ENCODE data around the gene ATP9B. TPM values are rescaled to one million over a fixed set of nuclear protein-coding genes. Genes with fewer than 3 reads are reported as not detected.

The ATP9B gene, protein sequence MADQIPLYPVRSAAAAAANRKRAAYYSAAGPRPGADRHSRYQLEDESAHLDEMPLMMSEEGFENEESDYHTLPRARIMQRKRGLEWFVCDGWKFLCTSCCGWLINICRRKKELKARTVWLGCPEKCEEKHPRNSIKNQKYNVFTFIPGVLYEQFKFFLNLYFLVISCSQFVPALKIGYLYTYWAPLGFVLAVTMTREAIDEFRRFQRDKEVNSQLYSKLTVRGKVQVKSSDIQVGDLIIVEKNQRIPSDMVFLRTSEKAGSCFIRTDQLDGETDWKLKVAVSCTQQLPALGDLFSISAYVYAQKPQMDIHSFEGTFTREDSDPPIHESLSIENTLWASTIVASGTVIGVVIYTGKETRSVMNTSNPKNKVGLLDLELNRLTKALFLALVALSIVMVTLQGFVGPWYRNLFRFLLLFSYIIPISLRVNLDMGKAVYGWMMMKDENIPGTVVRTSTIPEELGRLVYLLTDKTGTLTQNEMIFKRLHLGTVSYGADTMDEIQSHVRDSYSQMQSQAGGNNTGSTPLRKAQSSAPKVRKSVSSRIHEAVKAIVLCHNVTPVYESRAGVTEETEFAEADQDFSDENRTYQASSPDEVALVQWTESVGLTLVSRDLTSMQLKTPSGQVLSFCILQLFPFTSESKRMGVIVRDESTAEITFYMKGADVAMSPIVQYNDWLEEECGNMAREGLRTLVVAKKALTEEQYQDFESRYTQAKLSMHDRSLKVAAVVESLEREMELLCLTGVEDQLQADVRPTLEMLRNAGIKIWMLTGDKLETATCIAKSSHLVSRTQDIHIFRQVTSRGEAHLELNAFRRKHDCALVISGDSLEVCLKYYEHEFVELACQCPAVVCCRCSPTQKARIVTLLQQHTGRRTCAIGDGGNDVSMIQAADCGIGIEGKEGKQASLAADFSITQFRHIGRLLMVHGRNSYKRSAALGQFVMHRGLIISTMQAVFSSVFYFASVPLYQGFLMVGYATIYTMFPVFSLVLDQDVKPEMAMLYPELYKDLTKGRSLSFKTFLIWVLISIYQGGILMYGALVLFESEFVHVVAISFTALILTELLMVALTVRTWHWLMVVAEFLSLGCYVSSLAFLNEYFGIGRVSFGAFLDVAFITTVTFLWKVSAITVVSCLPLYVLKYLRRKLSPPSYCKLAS
- 10.2 and 12.4 TPM in 2 replicates for total RNA-seq (2014; rRNA removed; shearing (Covaris generic))
- 4.1 and 6.0 TPM in 2 replicates for polyA plus RNA-seq (2014; cell fraction: nucleus; rRNA removed)

DNA sequence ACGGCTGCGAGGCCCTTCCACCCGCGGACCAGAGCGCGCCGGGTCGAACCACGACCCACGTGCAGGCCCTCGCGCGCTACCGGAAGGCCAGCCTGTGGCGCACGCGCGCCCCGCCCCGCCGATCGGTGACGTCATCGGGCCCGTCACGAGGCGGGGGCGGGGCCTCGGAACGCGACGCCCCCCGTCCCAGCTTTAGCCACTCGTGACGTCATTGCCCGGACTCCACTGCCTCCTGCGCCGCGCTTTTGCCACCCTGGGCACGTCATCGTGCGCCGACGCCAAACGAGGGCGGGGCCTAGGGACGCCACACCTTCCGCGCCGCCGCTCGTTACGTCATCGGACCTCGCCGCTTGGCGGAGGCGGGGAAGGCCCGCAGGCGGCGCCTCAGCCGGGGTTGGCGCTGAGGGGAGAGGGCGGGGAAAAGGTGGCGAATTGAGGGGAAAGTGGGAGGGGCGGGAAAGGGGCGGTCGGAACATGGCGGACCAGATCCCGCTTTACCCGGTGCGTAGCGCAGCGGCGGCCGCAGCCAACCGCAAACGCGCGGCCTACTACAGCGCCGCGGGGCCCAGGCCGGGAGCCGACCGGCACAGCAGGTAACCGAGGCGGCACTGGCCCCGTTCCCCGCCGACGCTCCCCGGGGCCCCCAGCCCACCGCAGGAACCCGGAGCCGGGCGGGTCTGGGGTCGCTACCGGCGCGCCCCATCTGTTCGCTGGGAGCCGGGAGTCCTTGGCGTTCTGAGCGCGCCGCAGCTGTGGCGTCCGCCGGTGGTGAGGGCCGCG is at the start of gene ATP9B:
TSS of gene ATP9B (plus strand) at position 458 of the 780 bp plus-strand sequence. CDS start at position 475, 17 bp downstream.
- DNase-seq (ENCODE audit: extremely low read depth, low read depth) = peak; percentile 88

DNA sequence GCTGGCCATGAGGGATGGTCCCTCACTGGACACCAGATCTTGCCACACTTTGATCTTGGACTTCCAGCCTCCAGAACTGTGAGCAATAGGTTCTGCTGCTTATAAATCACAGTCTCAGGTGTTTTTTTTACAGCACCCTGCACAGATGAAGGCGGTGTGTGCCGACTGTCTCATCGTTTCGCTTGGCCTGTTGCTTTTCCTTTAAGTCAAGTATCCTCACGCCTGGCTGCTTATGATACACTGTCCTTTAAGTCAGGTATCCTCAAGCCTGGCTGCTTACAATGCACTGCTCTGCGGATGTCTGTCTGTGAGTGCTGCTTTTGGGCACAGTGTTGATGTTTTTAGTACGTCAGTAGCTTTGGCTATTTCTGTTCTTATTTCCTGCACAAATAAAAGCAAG is 49.3 kb upstream of the ATP9B start:
- no peak for DNase-seq (ENCODE audit: extremely low read depth, low read depth)

DNA sequence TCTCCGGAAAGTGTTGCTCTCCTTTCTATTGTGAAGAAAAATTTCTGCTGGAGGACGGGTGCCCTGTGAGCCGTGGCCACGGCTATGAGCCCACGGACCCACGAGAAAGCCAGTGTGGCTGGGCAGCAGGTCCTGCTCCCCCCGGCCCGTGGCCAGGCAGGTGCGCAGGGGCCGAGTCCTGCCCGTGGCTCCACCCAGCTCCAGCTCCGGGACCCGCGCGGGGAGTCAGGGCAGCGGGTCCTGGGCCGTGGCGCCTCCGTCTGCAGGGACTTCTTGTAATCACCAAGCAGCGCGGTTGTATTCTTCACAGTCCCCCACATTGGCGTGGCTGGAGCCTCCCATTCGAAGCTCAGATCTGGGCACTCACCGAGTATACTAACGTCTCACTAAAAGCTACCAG is 46.6 kb upstream of the ATP9B start:
- no peak for DNase-seq (ENCODE audit: extremely low read depth, low read depth)

DNA sequence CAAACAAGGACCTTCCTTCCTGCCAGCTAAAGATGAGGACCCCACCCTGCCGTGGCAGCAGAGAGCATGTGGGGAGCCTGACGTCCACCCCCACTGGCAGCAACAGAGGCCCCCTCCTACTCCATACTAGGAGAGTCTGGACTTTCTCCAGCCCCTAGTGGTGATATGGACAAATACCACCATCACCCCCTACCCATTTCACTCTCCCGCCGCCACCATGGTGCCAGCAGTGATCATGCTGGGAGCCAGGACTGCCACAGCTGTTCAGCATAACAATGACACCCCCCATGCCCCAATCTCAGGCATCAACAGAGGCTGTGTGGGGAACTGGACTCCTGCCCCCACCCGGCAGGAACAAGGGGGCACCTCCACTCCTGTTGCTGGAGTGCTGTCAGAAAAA is 42.7 kb upstream of the ATP9B start:
- no peak for DNase-seq (ENCODE audit: extremely low read depth, low read depth)

DNA sequence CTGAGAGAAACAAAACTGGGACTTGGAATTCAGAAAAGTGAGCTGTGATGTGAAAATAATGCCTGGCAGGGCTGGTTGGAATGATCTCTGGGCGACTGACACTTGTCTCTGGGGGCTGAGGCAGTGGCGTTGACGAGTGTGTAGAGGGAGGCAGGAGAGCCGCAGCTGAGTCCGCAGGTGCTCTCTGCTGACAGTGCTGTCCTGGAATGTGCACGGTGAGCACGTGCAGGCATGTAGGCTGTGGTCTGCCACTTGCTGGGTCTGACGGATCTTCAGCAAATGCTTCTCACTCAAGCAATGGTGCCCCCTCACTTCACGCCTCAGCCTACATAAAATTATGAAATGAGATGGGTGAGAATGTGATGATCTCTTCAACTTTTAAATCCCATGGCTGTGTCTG is 38.5 kb upstream of the ATP9B start:
- no peak for DNase-seq (ENCODE audit: extremely low read depth, low read depth)

DNA sequence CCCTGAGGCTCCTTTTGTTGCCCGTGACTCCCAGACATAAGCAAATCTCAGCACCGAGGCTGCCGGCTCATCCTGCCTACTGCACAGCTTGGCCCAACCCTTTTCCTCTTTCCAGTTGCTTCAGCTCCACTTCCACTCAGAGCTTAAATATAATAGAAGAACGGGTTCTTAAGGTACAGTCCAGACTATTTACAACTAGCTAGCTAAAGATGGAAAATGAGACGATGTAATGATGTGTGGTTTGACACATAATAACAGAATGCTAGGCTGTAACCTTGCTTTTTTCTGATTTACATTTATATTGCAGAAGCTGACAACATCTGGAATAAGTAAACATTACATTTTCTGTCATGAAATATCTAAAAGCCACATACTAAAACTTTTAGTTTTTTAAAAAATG is 26.9 kb upstream of the ATP9B start:
- no peak for DNase-seq (ENCODE audit: extremely low read depth, low read depth)

DNA sequence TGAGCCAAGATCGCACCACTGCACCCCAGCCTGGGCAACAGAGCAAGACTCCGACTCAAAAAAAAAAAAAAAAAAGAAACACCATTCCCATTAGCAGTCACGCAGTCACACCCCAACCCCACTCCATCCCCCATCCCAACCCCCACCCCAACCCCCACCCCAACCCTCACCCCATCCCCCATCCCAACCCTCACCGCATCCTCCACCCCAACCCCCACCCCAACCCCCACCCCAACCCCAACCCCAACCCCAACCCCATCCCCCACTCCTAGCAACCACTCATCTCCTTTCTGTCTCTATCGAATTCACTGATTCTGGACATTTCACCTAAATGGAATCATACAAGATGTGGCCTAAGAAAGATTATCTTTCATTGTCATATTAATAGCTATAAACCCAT is 25.9 kb upstream of the ATP9B start:
- DNase-seq (ENCODE audit: extremely low read depth, low read depth) = no peak

DNA sequence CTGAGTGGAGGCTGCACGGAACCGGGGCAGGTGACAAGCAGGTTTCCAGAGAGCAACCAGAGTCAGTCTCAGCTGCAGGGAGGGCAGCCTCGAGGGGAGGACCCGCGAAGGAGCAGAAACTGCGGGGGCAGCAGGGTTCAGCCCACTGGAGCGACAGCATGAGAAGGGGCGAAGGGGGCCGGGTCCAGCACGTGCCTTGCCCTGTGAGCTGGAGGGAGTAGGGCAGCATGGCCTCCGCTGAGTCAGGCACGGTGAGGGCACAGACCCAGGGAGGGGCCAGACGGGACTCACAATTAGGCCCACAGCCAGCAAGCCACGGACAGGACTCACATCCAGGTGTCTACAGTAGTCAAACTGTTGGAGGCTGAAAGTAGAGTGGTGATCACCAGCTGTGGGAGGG is 22.7 kb upstream of the ATP9B start:
- no peak for DNase-seq (ENCODE audit: extremely low read depth, low read depth)

DNA sequence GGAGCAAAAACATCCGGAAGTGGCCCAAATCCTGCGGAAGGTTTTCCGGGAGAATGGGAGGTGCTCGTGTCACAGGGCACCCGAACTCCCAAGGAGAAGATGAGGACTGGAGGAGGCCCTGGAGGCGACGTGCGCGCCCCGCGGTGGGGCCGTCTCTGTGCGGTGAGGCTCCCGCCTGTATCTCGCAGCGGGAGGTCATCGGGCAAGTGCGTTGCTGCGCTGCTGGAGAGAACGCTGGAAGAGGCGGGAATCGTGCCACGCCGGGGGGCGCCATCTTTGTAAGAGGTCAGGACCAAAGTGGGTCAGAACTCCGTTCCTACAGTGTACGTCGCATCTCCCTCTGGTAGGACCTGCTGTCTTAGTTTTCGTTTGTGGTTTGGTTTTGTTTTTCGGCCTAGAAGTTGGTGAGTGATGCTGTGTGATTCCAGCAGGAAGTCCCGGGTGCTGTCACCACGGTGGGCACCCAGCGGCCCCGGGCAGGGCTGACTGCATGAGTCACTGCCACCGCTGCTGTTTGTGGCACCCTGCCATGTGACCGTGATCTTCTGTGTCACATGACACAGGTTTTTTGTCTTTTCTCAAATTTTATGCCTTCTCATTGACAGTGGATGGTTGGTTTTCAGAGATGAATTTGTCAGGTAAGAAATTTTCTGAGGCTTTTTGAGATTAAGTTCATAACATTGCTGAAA is 21.5 kb upstream of the ATP9B start:
- no peak for DNase-seq (ENCODE audit: extremely low read depth, low read depth)

DNA sequence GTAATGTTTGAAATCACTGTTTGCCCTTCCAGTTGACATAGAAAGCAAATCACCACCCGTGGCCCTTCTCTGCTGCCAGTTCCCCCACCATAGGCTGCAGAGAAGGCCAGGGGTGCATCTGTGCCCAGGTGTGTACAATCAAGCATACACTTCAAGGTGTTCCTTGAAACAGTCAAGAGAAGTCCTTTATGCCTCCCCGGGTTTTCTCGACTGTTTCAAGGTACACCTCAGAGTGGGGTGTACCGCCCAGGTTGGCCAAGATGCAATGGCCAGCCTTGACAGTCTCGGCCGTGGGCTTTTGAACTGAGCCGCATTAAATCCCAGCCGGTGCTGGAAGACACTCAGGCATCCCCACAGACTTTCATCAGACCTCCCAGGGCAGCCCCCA is 21.0 kb upstream of the ATP9B start:
- DNase-seq (ENCODE audit: extremely low read depth, low read depth) = no peak

DNA sequence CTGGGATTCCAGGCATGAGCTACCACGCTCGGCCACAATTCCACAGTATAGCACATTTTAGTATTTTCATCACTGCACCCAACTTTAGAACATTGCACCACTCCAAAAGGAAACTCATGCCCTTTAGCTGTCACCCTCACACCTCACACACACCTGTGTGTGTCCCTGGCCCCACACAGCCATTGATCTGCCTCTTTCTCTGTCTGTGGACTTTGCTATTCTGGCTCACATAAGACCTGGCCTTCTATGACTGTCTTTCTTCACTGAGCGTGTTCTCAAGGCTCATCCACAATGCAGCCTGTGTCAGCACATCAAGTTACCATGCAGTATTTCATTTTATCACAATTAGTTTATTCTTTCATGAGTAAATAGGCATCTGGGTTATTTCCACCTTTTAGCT is 19.7 kb upstream of the ATP9B start:
- no peak for DNase-seq (ENCODE audit: extremely low read depth, low read depth)

DNA sequence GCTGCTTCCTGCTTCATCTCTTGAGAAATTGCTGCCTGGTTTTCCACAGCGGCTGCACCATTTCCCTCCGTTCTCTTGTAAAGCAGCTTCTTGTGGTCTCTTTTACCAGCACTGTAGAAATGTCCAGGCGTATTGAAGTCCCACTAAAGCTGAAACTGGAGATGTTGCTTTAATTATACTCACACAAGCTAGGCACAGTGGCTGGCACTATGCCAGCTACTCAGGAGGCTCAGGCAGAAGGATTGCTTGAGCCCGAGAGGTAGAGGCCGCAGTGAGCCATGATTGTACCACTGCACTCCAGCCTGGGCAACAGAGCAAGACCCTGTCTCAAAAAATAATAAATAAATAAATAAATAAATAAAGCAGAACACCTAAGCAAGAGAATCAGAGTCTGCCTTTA is 19.2 kb upstream of the ATP9B start:
- DNase-seq (ENCODE audit: extremely low read depth, low read depth) = no peak

DNA sequence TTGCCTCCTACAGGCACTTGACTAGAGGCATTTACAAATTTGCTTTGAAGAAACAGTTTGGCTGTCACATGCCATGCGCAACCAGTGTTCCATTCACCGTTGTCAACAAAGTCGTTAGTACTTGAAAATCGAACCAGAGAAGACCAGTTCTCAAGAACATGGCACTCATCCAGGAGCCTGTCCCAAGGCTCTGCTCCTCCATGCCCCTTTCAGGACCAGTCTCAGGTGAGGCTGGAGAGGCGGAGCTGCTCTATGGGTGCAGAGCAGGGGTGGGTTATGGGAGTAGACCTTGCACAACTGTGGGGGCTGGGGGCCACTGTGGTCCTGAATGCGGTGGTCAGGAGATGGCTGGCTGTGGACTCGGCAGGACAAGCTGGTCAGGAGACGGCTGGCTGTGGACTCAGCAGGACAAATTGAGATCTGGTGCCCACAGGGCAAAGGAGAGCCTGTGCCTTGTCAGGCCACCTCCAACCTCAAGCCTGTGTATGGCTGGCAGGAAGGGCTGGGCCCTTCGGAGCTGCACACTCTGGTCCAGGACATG is 12.3 kb upstream of the ATP9B start:
- no peak for DNase-seq (ENCODE audit: extremely low read depth, low read depth)

DNA sequence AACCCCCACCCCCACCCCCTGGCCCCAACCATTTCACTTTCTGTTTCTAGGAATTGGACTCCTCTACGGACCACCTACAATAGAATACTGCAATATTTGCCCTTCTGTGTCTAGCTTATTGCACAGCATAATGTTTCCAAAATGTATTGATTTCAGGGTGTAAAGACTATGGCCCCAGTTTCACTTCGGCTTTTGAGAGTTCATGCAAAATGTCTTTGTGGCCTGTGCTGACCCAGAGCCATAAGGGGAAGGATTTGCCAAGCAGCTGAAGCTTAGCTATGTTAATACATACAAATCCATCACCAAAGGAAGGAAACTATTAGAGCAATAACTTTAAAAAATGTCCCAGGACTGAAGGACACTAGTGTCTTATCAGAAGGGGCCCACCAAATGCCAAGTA is 11.2 kb upstream of the ATP9B start:
- no peak for DNase-seq (ENCODE audit: extremely low read depth, low read depth)

DNA sequence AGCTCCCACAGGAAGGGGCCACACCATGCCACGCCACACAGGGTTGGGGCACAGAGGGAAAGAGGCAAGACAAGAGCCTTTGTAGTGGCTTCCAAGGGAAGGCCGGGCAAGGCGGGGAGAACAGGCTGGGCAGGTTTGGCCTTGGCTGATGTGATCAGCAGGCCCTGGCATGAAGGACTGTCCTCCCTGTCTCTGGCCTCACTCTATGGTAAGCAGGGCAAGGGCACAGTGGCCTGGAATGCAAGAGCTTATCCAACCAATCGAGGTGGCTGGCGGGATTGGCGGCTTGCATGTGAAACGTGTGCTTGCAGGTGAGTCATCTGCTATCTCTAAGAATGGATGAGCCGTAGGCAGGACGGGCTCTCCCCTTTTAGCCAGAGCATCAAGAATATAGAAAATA is 6.4 kb upstream of the ATP9B start:
- no peak for DNase-seq (ENCODE audit: extremely low read depth, low read depth)

DNA sequence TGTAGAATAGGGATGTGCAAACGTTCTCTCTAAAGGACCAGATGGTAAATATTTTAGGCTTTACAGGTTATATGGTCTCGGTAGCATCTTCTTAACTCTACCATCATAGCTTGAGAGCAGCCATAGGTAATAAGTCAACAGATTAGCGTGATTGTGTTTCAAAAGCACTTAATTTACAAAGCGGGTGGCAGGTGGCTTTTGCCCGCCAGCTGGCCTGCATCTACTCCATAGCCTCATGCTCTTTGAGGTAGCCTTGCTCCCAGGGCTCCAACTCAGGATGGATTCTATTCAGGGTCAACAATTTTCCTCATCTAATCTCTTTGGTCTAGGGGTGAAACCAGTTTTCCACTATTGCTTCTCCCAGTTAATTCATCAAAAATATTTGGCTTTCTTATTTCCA is 5.0 kb upstream of the ATP9B start:
- DNase-seq (ENCODE audit: extremely low read depth, low read depth) = no peak

DNA sequence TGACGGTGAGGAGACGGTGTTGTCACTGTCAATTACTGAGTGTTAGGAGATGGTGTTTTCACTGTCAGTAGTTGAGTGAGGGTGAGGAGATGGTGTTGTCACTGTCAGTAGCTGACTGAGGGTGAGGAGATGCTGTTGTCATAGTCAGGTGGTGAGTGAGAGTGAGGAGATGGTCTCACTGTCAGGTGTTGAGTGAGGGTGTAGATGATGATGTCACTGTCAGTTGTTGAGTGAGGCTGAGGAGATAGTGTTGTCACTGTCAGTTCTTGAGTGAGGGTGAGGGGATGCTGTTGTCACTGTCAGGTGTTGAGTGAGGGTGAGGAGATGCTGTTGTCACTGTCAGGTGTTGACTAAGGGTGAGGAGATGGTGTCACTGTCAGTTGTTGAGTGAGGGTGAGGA is 3.4 kb upstream of the ATP9B start:
- no peak for DNase-seq (ENCODE audit: extremely low read depth, low read depth)

DNA sequence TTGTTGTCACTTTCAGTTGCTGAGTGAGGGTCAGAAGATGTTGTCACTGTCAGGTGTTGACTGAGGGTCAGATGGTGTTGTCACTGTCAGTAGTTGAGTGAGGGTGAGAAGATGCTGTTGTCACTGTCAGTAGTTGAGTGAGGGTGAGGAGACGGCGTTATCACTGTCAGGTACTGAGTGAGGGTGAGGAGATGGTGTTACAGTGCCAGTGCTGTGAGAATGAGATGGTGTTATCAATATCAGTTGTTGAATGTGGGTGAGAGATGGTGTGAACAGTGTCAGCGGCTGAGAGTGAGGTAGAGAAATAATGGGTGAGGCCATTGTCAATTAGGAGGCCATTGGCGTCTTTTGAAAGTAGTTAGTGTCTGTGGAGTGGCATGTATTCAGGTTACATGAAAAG is 1.6 kb upstream of the ATP9B start:
- no peak for DNase-seq (ENCODE audit: extremely low read depth, low read depth)

DNA sequence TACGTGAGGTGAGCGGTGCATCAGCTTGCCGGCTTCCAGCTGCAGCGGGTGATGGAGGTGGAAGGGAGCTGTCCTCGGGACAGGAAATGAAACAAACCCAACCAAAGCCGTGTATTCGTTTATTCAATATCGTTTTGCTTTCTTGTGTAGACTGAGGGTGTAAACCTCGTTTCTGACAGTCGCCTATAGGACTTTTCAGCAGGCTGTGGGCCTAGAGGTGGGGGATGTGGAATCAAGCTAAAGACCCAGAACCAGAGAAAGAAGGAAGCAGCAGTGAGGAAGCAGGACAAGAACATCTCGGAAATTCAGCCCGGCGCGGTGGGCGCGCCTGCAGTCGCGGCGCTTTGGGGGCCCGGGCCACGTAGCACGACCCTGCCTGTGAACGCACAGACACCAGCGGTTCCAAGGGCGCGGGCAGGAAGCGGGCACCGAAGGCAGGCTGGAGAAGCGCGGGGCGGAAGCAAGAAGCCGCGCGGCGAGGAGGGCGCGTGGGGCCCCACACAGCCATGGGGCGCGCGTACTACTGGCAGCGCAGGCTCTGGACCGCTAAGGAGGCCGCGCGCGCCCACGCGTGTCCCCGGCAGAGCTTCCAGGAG is 755 bp upstream of the ATP9B start:
- no peak for DNase-seq (ENCODE audit: extremely low read depth, low read depth)
